K562 (cell line): Measurements from ENCODE around the gene LAMB1. TPM values are rescaled to one million over a fixed set of nuclear protein-coding genes. Genes with fewer than 3 reads are reported as not detected.

Experiments
- ATAC-seq: fragments of 200-7000 bp; cut with Tn5 transposase; 3 replicates; pipeline ENCODE4 v1.9.1; 2020; ENCODE audit warnings: moderate library complexity
- BruUV-seq: library from RNA; stranded (reverse); fragments of 400-500 nt; replicated peaks from 2 replicates; lab custom pipeline; 2021; lab: Mats Ljungman, UMichigan
- CTCF ChIA-PET: fragments of 300-600 bp; formaldehyde crosslinking; extraction: SDS; loops from one replicate; lab custom pipeline; 2021; ENCODE audit warnings: low intra/inter-chr PET ratio; lab: Yijun Ruan, JAX
- POLR2A ChIA-PET: fragments of 300-600, 350-650 bp; sonication (Branson Sonifier 250); formaldehyde crosslinking; extraction: SDS; loops from one replicate; lab custom pipeline; 2021; ENCODE audit warnings: antibody characterized with exemption, inconsistent platforms; lab: Yijun Ruan, JAX
- DNase-seq, 4 experiments: peaks; one replicate each; pipeline versions ENCODE4 v3.0.0 to v3.0.0-alpha.2; 2011 to 2018; ENCODE audit warnings: low spot score in 3 of 4, mixed read lengths in 3 of 4; ENCODE audit errors: extremely low read depth in 1 of 4
- FAIRE-seq: peaks from 2 replicates; lab custom pipeline; 2011; peaks lifted over from hg19 to GRCh38; lab: Jason Lieb, UNC
- H2AFZ ChIP-seq: 2 replicates; pipeline ENCODE4 v1.6.0; 2011; ENCODE audit warnings: low read depth, low read length, control low read depth, inconsistent platforms
- H3K27ac ChIP-seq: fragments of 200-600 bp; 3 replicates; pipeline ENCODE4 v1.8.0; 2011; ENCODE audit warnings: low read depth, mild to moderate bottlenecking, control low read depth, inconsistent platforms, low read length, moderate library complexity, mixed read lengths; ENCODE audit errors: extremely low read depth
- H3K27me3 ChIP-seq, 2 experiments: fragments of 300-600 bp in 1 of 2; 2 replicates in 1 of 2; 3 replicates in 1 of 2; pipeline versions ENCODE4 v1.6.0 to v1.8.0; 2011; ENCODE audit warnings: inconsistent platforms in 2 of 2, low read length in 2 of 2, mild to moderate bottlenecking in 1 of 2, mixed read lengths in 1 of 2, moderate library complexity in 1 of 2; ENCODE audit not compliant: control insufficient read depth in 2 of 2, insufficient read depth in 2 of 2
- H3K36me3 ChIP-seq: fragments of 300-600 bp; 3 replicates; pipeline ENCODE4 v1.8.0; 2011; ENCODE audit warnings: mild to moderate bottlenecking, low read length, inconsistent platforms; ENCODE audit not compliant: control insufficient read depth, insufficient read depth
- H3K4me1 ChIP-seq, 2 experiments: fragments of 200-600 bp in 1 of 2; replicated peaks in 1 of 2; 2 replicates in 1 of 2; 3 replicates in 1 of 2; pipeline versions ENCODE4 v1.5.1 to v1.8.0; 2011; ENCODE audit warnings: inconsistent platforms in 2 of 2, low read length in 2 of 2, mild to moderate bottlenecking in 1 of 2, mixed read lengths in 1 of 2, moderate library complexity in 1 of 2; ENCODE audit not compliant: control insufficient read depth in 2 of 2, insufficient read depth in 2 of 2
- H3K4me2 ChIP-seq: 2 replicates; pipeline ENCODE4 v1.6.1; 2011; ENCODE audit warnings: low read length, control low read depth, inconsistent platforms, mixed read lengths; ENCODE audit not compliant: insufficient read depth
- H3K4me3 ChIP-seq: fragments of 200-600 bp; sonication (generic), shearing (Covaris generic); 2 replicates; pipeline ENCODE4 v1.5.1; 2016; ENCODE audit warnings: control low read depth, inconsistent platforms
- H3K79me2 ChIP-seq: fragments of 200-600 bp; 3 replicates; pipeline ENCODE4 v1.8.0; 2011; ENCODE audit warnings: low read length, inconsistent platforms; ENCODE audit not compliant: control insufficient read depth, insufficient read depth
- H3K9ac ChIP-seq, 2 experiments: 2 replicates each; pipeline versions ENCODE4 v1.6.0 to v1.6.1; 2011; ENCODE audit warnings: low read depth in 2 of 2, low read length in 2 of 2, control low read depth in 1 of 2, inconsistent platforms in 1 of 2, mild to moderate bottlenecking in 1 of 2, mixed read lengths in 1 of 2; ENCODE audit not compliant: insufficient read depth in 1 of 2
- H3K9me1 ChIP-seq: one replicate; pipeline ENCODE4 v1.6.0; 2011; ENCODE audit warnings: inconsistent platforms, mild to moderate bottlenecking, low read length, moderate library complexity; ENCODE audit not compliant: control insufficient read depth, insufficient read depth
- H3K9me3 ChIP-seq: replicated peaks from 2 replicates; pipeline ENCODE4 v1.5.1; 2011; ENCODE audit warnings: low read depth, low read length, inconsistent platforms; ENCODE audit not compliant: control insufficient read depth, insufficient read depth
- H4K20me1 ChIP-seq: replicated peaks from 2 replicates; pipeline ENCODE4 v1.6.1; 2011; ENCODE audit warnings: low read length, inconsistent platforms, mixed read lengths; ENCODE audit not compliant: control insufficient read depth, insufficient read depth
- HMBOX1 ChIP-seq: sonication (generic); IDR thresholded peaks from 2 replicates; pipeline ENCODE4 v1.6.1; 2016
- JUN ChIP-seq, 2 experiments: sonication (generic) in 1 of 2; formaldehyde crosslinking in 1 of 2; IDR thresholded peaks; 2 replicates each; pipeline versions ENCODE4 v1.6.1 to v1.8.0; 2012 to 2022; ENCODE audit warnings: borderline replicate concordance in 2 of 2, mild to moderate bottlenecking in 2 of 2, improper control_type of control experiment in 1 of 2, low read depth in 1 of 2, low read length in 1 of 2, missing genetic modification reagents in 1 of 2
- MCM3 ChIP-seq: fragments of 450-650 bp; IDR thresholded peaks from 2 replicates; pipeline ENCODE4 v1.6.1; 2016
- MCM7 ChIP-seq, 2 experiments: fragments of 450-650 bp; IDR thresholded peaks; 2 replicates each; pipeline ENCODE4 v1.6.1; 2016 to 2018
- WGBS: fragments of 100-300 bp; shearing (Covaris generic); methylation state at CpG from one replicate; pipeline ENCODE4 v1.1.6; 2016; ENCODE audit warnings: low coverage, mixed read lengths; ENCODE audit not compliant: insufficient coverage; ENCODE audit errors: missing lambda C conversion rate; 5-methylcytosine and 5-hydroxymethylcytosine counted together
- in situ Hi-C: fragments of 300-500 bp; cut with MboI; formaldehyde crosslinking; loops from 4 replicates; pipeline ENCODE4 v1.15.0; 2018; ENCODE audit warnings: inconsistent platforms, mixed read lengths
- intact Hi-C: fragments of 100-400 bp; cut with micrococcal nuclease; formaldehyde crosslinking; loops from 2 replicates; pipeline ENCODE4 v1.14.2; 2022
- polyA plus RNA-seq, 8 experiments: library from polyadenylated mRNA; depleted of rRNA in 4 of 8; stranded (reverse) in 5 of 8; unstranded in 3 of 8; fragments of >200 nt; fragmentation: Nextera tagmentation in 2 of 8; fragmentation: Illumina TruSeq in 1 of 8; extraction: Ambion mirVana in 2 of 8; extraction: Trizol in 1 of 8; gene quantifications; 2 replicates each; pipeline versions ENCODE4 v1.2.1 to v1.2.3, GENCODE V29; 2011 to 2014; ENCODE audit warnings: inconsistent platforms in 1 of 8, missing spikeins in 1 of 8
- total RNA-seq, 7 experiments: library from RNA; depleted of rRNA in 6 of 7; stranded (reverse); fragments of >200 nt in 6 of 7; fragmentation: Illumina TruSeq in 2 of 7; extraction: Trizol in 2 of 7; gene quantifications; 2 replicates each; pipeline versions ENCODE4 v1.2.1 to v1.2.3, GENCODE V29; 2011 to 2021; ENCODE audit warnings: low replicate concordance in 1 of 7
- TF ChIP-seq, protein P1 (sequence below): fragments of 250-450 bp; sonication (Bioruptor Pico); IDR thresholded peaks from 2 replicates; pipeline ENCODE4 v1.4.0; 2020

LAMB1 gene
- total and polyA plus RNA-seq, 9 of the 15 experiments (the other 6 are each of a cell fraction or from before 2014, with no cell fraction given) = 6.0 to 17.7 (median 12.3) TPM

DNA sequence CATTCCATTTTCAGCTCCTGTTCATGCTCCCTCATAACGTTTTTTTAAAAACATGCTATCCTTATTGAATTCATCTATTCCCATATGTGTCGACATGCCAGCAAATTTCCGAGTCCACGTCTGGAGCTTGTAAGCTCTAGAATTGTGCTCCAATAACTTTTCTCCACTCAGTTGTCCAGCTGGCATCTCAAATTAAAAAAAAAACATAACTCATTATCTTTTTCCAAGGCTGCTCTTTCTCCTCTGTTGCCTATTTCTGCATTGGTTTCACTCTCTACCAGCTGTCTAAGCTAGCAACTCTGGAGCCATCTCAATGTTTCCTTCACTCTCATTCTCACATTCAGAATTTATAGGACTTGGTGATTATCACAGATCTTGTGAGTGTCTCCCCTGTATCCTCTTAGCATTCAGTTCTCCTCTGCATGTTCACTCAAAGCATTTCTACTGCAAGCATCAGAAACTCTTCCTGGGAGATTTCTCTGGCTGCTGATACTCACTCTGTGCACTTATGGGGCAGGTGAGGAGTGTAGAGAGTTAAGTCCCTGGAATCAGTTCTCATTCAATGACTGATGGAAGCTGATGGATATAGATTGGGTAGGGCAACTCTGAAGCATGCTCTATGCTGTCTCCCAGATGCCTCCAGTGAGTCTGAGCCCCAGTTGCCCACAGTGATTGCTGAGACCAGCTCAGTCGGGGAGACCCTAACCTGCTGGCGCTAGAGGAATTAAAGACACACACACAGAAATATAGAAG, 118.7 kb downstream of the LAMB1 start:
- in situ Hi-C loops (no loop called here), intact Hi-C loops (no loop called here)
- no TSS peak for BruUV-seq
- no peak overlapping the region for H3K27ac ChIP-seq
- H3K4me2 ChIP-seq = no peak overlapping the region
- H3K4me3 ChIP-seq = no peak overlapping the region
- TF ChIP-seq MCM3 = peak; percentile 51; the same call in 1 of the 2 replicates
- TF ChIP-seq MCM7 (IDR thresholded peaks at IDR 0.05) = 0 out of 4 replicates have a peak, but pooled peaks of 1 of the 2 experiments have one; percentile 6
- no peak for TF ChIP-seq JUN (IDR thresholded peaks at IDR 0.05; ENCODE audit: borderline replicate concordance, low read depth, low read length)
- TF ChIP-seq JUN (CRISPR knock-in tag; IDR thresholded peaks at IDR 0.05; ENCODE audit: borderline replicate concordance) = no peak
- no peaks in the 10 kb centered on the region for H3K9me3 ChIP-seq
- ChIA-PET POLR2A (interaction anchor here (0.7 kb wide), 1 partner anchor 413 kb away, joined by 3 read pairs; no protein-coding TSS in a partner anchor), CTCF (no interaction called here)
- no peak for DNase-seq
- FAIRE-seq = no peak
- H3K27me3 ChIP-seq = peaks cover 9 to 13% of the 10 kb centered on the region in 2 experiments; a peak in 3 of 5 replicates
- peak; percentile 51; the same call in 2 of the 3 replicates for ATAC-seq
- H3K36me3 ChIP-seq = no peaks in the 10 kb centered on the region
- H3K9ac ChIP-seq = no peak overlapping the region
- H3K4me1 ChIP-seq = peaks cover 0 to 2% of the 10 kb centered on the region in 2 experiments; a peak in 1 of 5 replicates
- no peaks in the 10 kb centered on the region for H3K79me2 ChIP-seq
- no peak overlapping the region for H2AFZ ChIP-seq
- 9% methylated on average over 6 of the region's 6 CpGs for WGBS
- H3K9me1 ChIP-seq = no peaks in the 10 kb centered on the region
- H4K20me1 ChIP-seq = no peaks in the 10 kb centered on the region

- in situ Hi-C loops = no loop called here
- Histone ChIP-seq H3K4me1 (peaks cover 0 to 2% of the 10 kb centered on the region in 2 experiments; a peak in 1 of 5 replicates), H3K9ac (no peak overlapping the region), H2AFZ (no peak overlapping the region; the same call in 1 of the 2 replicates), H3K27me3 (peaks cover 9 to 13% of the 10 kb centered on the region in 2 experiments; a peak in 3 of 5 replicates), H3K4me3 (no peak overlapping the region), H3K36me3 (no peaks in the 10 kb centered on the region), H3K9me3 (no peaks in the 10 kb centered on the region), H3K9me1 (no peaks in the 10 kb centered on the region)
- ATAC-seq = no peak
- FAIRE-seq = no peak
- intact Hi-C loops = no loop called here
- BruUV-seq = no TSS peak
- TF ChIP-seq, protein P1, sequence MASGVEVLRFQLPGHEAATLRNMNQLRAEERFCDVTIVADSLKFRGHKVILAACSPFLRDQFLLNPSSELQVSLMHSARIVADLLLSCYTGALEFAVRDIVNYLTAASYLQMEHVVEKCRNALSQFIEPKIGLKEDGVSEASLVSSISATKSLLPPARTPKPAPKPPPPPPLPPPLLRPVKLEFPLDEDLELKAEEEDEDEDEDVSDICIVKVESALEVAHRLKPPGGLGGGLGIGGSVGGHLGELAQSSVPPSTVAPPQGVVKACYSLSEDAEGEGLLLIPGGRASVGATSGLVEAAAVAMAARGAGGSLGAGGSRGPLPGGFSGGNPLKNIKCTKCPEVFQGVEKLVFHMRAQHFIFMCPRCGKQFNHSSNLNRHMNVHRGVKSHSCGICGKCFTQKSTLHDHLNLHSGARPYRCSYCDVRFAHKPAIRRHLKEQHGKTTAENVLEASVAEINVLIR (CRISPR knock-in tag) = no peak
- TF ChIP-seq HMBOX1 (0 out of 2 replicates have a peak, but pooled peaks have one; percentile 9), MCM3 (0 out of 2 replicates have a peak, but pooled peaks have one; percentile 34)
- TF ChIP-seq, all 486 proteins: peak for 2
- Histone ChIP-seq H4K20me1 (no peaks in the 10 kb centered on the region), H3K79me2 (no peaks in the 10 kb centered on the region), H3K27ac (no peak overlapping the region), H3K4me2 (no peak overlapping the region)
- 9% methylated on average over 2 of the region's 2 CpGs for WGBS
- no peak for DNase-seq
- ChIA-PET CTCF (no interaction called here), POLR2A (no interaction called here)
Measured at GRCh38 chr7:107882766-107883165, 120.2 kb downstream of the LAMB1 start.
